Measurements from ENCODE around the gene ELAVL4.

Gene ELAVL4

DNA sequence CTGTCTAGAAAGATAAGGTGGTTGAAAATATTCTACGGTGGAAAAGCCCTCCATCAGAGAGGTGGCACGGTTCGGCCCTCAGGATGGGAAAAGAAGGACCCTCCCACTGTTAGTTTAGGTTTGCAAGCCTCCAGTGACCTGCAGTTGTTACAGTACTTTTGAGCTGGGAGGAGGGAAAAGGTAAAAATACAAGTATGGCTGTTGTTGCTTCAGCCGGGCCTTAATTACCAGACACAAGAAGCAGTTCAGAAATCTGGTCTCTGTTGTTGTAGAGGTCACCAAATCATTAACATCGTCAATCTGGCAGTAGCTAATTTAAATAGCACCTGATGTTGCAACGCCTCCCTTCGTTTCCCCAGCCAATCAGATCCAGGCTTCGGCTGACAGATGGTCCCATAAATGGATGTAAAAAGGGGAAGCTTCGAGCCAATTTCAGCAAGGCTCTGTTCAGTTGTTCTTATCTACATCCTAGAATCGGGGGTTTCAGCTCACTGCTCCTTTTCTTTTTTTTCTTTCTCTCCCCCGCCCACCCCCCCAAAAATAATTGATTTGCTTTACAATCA is at the start of gene ELAVL4:
ELAVL4 (plus strand) TSS at position 424 of the 563 bp plus-strand sequence. CDS start 270 bp downstream, outside the sequence.
- H3K9ac ChIP-seq (ENCODE audit: low read depth in 1 of 2, low read length in 2 of 2), result no peak within 1 kb of the TSS
- H3K36me3 ChIP-seq (ENCODE audit: control insufficient read depth in 2 of 2, insufficient read depth in 2 of 2, low read length in 2 of 2), result no peaks in the 10 kb centered on the region
- H3K4me1 ChIP-seq (ENCODE audit: control insufficient read depth in 2 of 2, insufficient read depth in 2 of 2, low read length in 2 of 2), result no peaks in the 10 kb centered on the region
- H3K9me3 ChIP-seq (ENCODE audit: control insufficient read depth in 2 of 2, low read length in 2 of 2), result no peaks in the 10 kb centered on the region
- H3K4me3 ChIP-seq (ENCODE audit: low read length in 2 of 2), result peak within 1 kb of the TSS in 1 of 2 donors; percentile 23
- no peak within 1 kb of the TSS for H3K27ac ChIP-seq (ENCODE audit: low read depth in 2 of 2, low read length in 2 of 2)
- peaks cover 10 to 11% of the 10 kb centered on the region in 2 donors for H3K27me3 ChIP-seq (ENCODE audit: control insufficient read depth in 2 of 2, insufficient read depth in 2 of 2, low read length in 2 of 2)

GRCh38 chr1:50060279-50060678 is 48.4 kb upstream of the ELAVL4 start:
- H3K9me3 ChIP-seq (ENCODE audit: control insufficient read depth in 2 of 2, low read length in 2 of 2), result no peaks in the 10 kb centered on the region
- H3K4me1 ChIP-seq (ENCODE audit: control insufficient read depth in 2 of 2, insufficient read depth in 2 of 2, low read length in 2 of 2), result no peaks in the 10 kb centered on the region
- no peaks in the 10 kb centered on the region for H3K27me3 ChIP-seq (ENCODE audit: control insufficient read depth in 2 of 2, insufficient read depth in 2 of 2, low read length in 2 of 2)
- H3K9ac ChIP-seq (ENCODE audit: low read depth in 1 of 2, low read length in 2 of 2), result no peak overlapping the region
- no peak overlapping the region for H3K4me3 ChIP-seq (ENCODE audit: low read length in 2 of 2)
- no peak overlapping the region for H3K27ac ChIP-seq (ENCODE audit: low read depth in 2 of 2, low read length in 2 of 2)
- H3K36me3 ChIP-seq (ENCODE audit: control insufficient read depth in 2 of 2, insufficient read depth in 2 of 2, low read length in 2 of 2), result no peaks in the 10 kb centered on the region

GRCh38 chr1:50066806-50067205 is 41.9 kb upstream of the ELAVL4 start:
- no peaks in the 10 kb centered on the region for H3K36me3 ChIP-seq (ENCODE audit: control insufficient read depth in 2 of 2, insufficient read depth in 2 of 2, low read length in 2 of 2)
- no peaks in the 10 kb centered on the region for H3K9me3 ChIP-seq (ENCODE audit: control insufficient read depth in 2 of 2, low read length in 2 of 2)
- H3K27ac ChIP-seq (ENCODE audit: low read depth in 2 of 2, low read length in 2 of 2), result no peak overlapping the region
- no peaks in the 10 kb centered on the region for H3K4me1 ChIP-seq (ENCODE audit: control insufficient read depth in 2 of 2, insufficient read depth in 2 of 2, low read length in 2 of 2)
- H3K9ac ChIP-seq (ENCODE audit: low read depth in 1 of 2, low read length in 2 of 2), result no peak overlapping the region
- H3K27me3 ChIP-seq (ENCODE audit: control insufficient read depth in 2 of 2, insufficient read depth in 2 of 2, low read length in 2 of 2), result no peaks in the 10 kb centered on the region
- no peak overlapping the region for H3K4me3 ChIP-seq (ENCODE audit: low read length in 2 of 2)

- H3K27ac ChIP-seq (ENCODE audit: low read depth in 2 of 2, low read length in 2 of 2), result no peak overlapping the region
- no peaks in the 10 kb centered on the region for H3K9me3 ChIP-seq (ENCODE audit: control insufficient read depth in 2 of 2, low read length in 2 of 2)
- no peak overlapping the region for H3K9ac ChIP-seq (ENCODE audit: low read depth in 1 of 2, low read length in 2 of 2)
- H3K36me3 ChIP-seq (ENCODE audit: control insufficient read depth in 2 of 2, insufficient read depth in 2 of 2, low read length in 2 of 2), result no peaks in the 10 kb centered on the region
- no peak overlapping the region for H3K4me3 ChIP-seq (ENCODE audit: low read length in 2 of 2)
- no peaks in the 10 kb centered on the region for H3K4me1 ChIP-seq (ENCODE audit: control insufficient read depth in 2 of 2, insufficient read depth in 2 of 2, low read length in 2 of 2)
- no peaks in the 10 kb centered on the region for H3K27me3 ChIP-seq (ENCODE audit: control insufficient read depth in 2 of 2, insufficient read depth in 2 of 2, low read length in 2 of 2)
Observed at GRCh38 chr1:50074931-50075330, 33.8 kb upstream of the ELAVL4 start.

- H3K36me3 ChIP-seq (ENCODE audit: control insufficient read depth in 2 of 2, insufficient read depth in 2 of 2, low read length in 2 of 2), result no peaks in the 10 kb centered on the region
- no peak overlapping the region for H3K4me3 ChIP-seq (ENCODE audit: low read length in 2 of 2)
- H3K9me3 ChIP-seq (ENCODE audit: control insufficient read depth in 2 of 2, low read length in 2 of 2), result no peaks in the 10 kb centered on the region
Observed at GRCh38 chr1:50077273-50077672, 31.4 kb upstream of the ELAVL4 start.

DNA sequence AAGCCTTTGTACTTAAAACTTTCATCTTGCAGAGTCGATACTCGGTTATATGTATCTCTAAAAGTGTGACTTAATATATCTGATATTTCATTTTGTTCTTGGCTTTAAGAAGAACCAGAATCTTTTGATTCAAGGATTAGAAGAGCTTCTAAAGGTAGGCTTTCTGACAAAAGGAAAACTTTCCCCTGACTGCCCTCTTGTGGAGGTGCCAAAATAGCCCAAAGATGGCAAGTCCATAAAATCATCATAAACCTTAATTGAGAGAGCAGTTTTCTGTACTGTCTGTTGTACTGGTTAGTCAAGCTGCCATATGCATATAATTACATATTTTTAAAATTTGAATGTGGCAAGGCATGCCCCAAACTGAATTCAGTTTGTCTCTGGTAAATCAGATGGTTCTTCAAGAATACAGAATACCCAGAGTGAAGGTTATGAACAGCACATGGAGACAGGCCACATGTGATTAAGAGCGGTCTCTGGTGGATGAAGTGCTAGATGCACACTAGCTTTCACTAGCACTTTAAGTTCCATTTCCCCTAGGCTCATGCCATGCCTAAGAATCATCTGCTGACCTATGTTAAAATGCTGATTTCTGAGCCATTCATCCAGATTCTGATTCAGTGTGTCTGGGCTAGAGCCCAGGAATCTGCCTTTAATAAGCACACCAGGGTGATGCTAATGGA is 27.7 kb upstream of the ELAVL4 start:
- Histone ChIP-seq H3K4me1 (ENCODE audit: control insufficient read depth in 2 of 2, insufficient read depth in 2 of 2, low read length in 2 of 2) (no peaks in the 10 kb centered on the region), H3K36me3 (ENCODE audit: control insufficient read depth in 2 of 2, insufficient read depth in 2 of 2, low read length in 2 of 2) (no peaks in the 10 kb centered on the region), H3K4me3 (ENCODE audit: low read length in 2 of 2) (no peak overlapping the region), H3K27ac (ENCODE audit: low read depth in 2 of 2, low read length in 2 of 2) (no peak overlapping the region), H3K27me3 (ENCODE audit: control insufficient read depth in 2 of 2, insufficient read depth in 2 of 2, low read length in 2 of 2) (no peaks in the 10 kb centered on the region), H3K9me3 (ENCODE audit: control insufficient read depth in 2 of 2, low read length in 2 of 2) (no peaks in the 10 kb centered on the region), H3K9ac (ENCODE audit: low read depth in 1 of 2, low read length in 2 of 2) (no peak overlapping the region)

More at GRCh38 chr1:50077273-50077672, 31.4 kb upstream of the ELAVL4 start:
- Histone ChIP-seq H3K4me1 (ENCODE audit: control insufficient read depth in 2 of 2, insufficient read depth in 2 of 2, low read length in 2 of 2) (no peaks in the 10 kb centered on the region), H3K27me3 (ENCODE audit: control insufficient read depth in 2 of 2, insufficient read depth in 2 of 2, low read length in 2 of 2) (no peaks in the 10 kb centered on the region), H3K9ac (ENCODE audit: low read depth in 1 of 2, low read length in 2 of 2) (no peak overlapping the region), H3K27ac (ENCODE audit: low read depth in 2 of 2, low read length in 2 of 2) (no peak overlapping the region)

DNA sequence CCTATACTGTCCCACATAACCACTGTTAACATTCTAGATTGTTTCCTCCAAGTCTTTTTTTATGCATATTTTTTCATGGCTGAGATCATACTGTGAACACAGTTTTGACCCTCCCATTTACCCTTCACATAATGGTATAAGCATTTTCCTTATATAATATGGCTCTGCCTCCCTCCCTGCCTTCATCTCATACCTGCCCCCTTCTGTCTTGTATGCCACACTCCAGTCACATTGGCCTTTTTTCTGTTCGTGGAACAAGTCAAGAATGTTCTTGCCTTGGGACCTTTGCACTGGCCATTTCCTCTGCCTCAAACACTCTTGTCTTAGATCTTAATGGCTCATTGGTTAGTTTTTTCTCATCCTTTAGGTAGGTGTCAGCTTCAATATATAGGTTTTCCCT is 24.3 kb upstream of the ELAVL4 start:
- no peaks in the 10 kb centered on the region for H3K4me1 ChIP-seq (ENCODE audit: control insufficient read depth in 2 of 2, insufficient read depth in 2 of 2, low read length in 2 of 2)
- no peak overlapping the region for H3K27ac ChIP-seq (ENCODE audit: low read depth in 2 of 2, low read length in 2 of 2)
- H3K36me3 ChIP-seq (ENCODE audit: control insufficient read depth in 2 of 2, insufficient read depth in 2 of 2, low read length in 2 of 2), result no peaks in the 10 kb centered on the region
- H3K27me3 ChIP-seq (ENCODE audit: control insufficient read depth in 2 of 2, insufficient read depth in 2 of 2, low read length in 2 of 2), result peaks cover 0 to 2% of the 10 kb centered on the region in 2 donors
- no peak overlapping the region for H3K4me3 ChIP-seq (ENCODE audit: low read length in 2 of 2)
- no peaks in the 10 kb centered on the region for H3K9me3 ChIP-seq (ENCODE audit: control insufficient read depth in 2 of 2, low read length in 2 of 2)
- no peak overlapping the region for H3K9ac ChIP-seq (ENCODE audit: low read depth in 1 of 2, low read length in 2 of 2)

DNA sequence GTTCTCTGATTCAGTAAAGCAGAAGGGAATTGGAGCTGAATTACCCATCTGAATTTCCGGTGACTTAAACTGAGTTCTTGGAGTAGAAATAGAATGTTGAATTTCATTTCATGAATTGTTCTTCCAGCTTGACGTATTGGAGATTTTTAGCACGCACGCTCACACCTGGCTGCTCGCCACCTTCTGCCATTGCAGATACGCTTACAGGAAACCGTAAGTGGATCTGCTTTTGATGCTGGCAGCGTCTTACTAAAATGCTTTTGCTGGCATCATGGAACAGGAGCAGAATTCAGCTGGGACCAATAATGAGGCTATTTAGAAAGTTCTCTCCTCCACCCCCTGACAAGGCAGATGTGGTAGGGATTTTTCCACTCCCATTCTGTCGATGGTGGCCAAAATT is 17.7 kb upstream of the ELAVL4 start:
- Histone ChIP-seq H3K4me3 (ENCODE audit: low read length in 2 of 2) (no peak overlapping the region), H3K27me3 (ENCODE audit: control insufficient read depth in 2 of 2, insufficient read depth in 2 of 2, low read length in 2 of 2) (peaks cover 0 to 2% of the 10 kb centered on the region in 2 donors), H3K4me1 (ENCODE audit: control insufficient read depth in 2 of 2, insufficient read depth in 2 of 2, low read length in 2 of 2) (no peaks in the 10 kb centered on the region), H3K9ac (ENCODE audit: low read depth in 1 of 2, low read length in 2 of 2) (no peak overlapping the region), H3K9me3 (ENCODE audit: control insufficient read depth in 2 of 2, low read length in 2 of 2) (no peaks in the 10 kb centered on the region), H3K36me3 (ENCODE audit: control insufficient read depth in 2 of 2, insufficient read depth in 2 of 2, low read length in 2 of 2) (no peaks in the 10 kb centered on the region), H3K27ac (ENCODE audit: low read depth in 2 of 2, low read length in 2 of 2) (no peak overlapping the region)

- no peak overlapping the region for H3K27ac ChIP-seq (ENCODE audit: low read depth in 2 of 2, low read length in 2 of 2)
- no peaks in the 10 kb centered on the region for H3K9me3 ChIP-seq (ENCODE audit: control insufficient read depth in 2 of 2, low read length in 2 of 2)
- no peaks in the 10 kb centered on the region for H3K4me1 ChIP-seq (ENCODE audit: control insufficient read depth in 2 of 2, insufficient read depth in 2 of 2, low read length in 2 of 2)
- H3K9ac ChIP-seq (ENCODE audit: low read depth in 1 of 2, low read length in 2 of 2), result no peak overlapping the region
- H3K27me3 ChIP-seq (ENCODE audit: control insufficient read depth in 2 of 2, insufficient read depth in 2 of 2, low read length in 2 of 2), result no peaks in the 10 kb centered on the region
- H3K4me3 ChIP-seq (ENCODE audit: low read length in 2 of 2), result no peak overlapping the region
- H3K36me3 ChIP-seq (ENCODE audit: control insufficient read depth in 2 of 2, insufficient read depth in 2 of 2, low read length in 2 of 2), result no peaks in the 10 kb centered on the region
Observed at GRCh38 chr1:50095716-50096115, 13.0 kb upstream of the ELAVL4 start.

DNA sequence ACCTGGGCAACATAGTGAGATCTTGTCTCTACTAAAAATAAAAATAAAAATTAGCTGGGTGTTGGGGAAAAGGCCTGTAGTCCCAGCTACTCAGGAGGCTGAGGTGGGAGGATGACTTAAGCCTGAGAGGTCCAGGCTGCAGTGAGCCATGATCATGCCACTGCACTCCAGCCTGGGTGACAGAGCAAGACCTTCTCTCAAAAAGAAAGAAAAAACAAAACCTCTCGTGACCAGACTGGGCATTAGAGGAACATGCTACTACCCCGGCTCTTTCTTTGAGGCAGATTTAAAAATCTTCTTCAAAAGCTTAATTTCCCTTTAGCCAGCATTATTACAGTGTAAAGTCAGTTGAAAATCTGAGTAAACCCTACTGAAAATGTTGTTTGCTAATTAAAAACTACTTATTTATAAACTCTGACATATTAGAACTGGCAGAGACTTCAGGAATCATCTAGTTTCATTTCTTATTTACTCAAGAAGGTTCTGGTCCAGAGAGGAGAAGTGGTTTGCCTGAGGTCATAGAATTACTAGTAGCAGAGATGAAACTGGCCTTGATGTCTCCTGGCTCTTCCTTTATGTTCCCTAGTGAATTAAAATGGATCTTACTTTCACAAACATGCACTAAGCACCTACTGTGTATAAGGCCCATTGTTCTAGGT is 11.6 kb upstream of the ELAVL4 start:
- H3K27ac ChIP-seq (ENCODE audit: low read depth in 2 of 2, low read length in 2 of 2), result no peak overlapping the region
- no peaks in the 10 kb centered on the region for H3K27me3 ChIP-seq (ENCODE audit: control insufficient read depth in 2 of 2, insufficient read depth in 2 of 2, low read length in 2 of 2)
- no peaks in the 10 kb centered on the region for H3K9me3 ChIP-seq (ENCODE audit: control insufficient read depth in 2 of 2, low read length in 2 of 2)
- H3K9ac ChIP-seq (ENCODE audit: low read depth in 1 of 2, low read length in 2 of 2), result no peak overlapping the region
- H3K4me1 ChIP-seq (ENCODE audit: control insufficient read depth in 2 of 2, insufficient read depth in 2 of 2, low read length in 2 of 2), result no peaks in the 10 kb centered on the region
- H3K36me3 ChIP-seq (ENCODE audit: control insufficient read depth in 2 of 2, insufficient read depth in 2 of 2, low read length in 2 of 2), result no peaks in the 10 kb centered on the region
- no peak overlapping the region for H3K4me3 ChIP-seq (ENCODE audit: low read length in 2 of 2)

All from mucosa of rectum (tissue), 2 donors.